GM19463 (cell line): ENCODE data around the gene TANGO2.

Experiments used
- ATAC-seq: cut with Tn5 transposase; IDR thresholded peaks from one replicate; pipeline ENCODE4 v1.9.1; 2021; ENCODE audit warnings: mild to moderate bottlenecking, moderate library complexity; ENCODE audit not compliant: unreplicated experiment

Gene TANGO2

DNA sequence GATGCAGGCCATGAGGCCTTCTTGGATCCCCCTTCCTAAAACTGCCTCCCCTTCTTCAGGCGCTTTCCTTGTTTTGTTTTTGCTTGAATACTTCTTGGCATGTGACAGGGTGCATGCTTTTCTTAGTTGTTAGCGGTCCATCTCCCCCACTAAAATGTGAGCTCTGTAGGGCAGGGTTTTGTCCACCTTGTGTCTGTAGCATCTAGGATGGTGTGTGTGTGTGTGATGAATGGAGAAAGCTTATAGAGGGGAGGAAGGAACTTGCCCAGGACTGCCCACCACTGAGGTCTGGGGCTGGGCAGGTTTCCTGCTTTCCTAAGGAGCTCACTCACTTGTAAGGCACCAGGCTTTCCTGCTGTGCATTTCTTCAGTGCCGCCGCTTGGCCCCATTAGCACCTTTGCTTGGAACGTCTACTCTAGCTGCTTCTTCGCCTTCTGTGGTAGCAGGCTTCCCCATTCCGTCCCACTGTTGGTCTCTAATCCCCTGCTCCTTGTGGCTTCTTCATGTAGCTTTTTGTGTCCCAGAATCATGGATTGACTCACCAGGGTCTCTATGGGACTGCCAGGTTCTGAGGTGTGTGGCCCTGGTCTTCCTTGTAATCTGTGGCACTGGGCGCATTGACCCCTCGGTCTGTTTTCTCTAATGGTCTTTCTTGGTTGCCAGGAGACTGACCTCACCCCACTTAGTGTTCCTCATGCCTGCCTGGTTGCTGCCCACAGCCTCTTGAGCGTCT, 62.4 kb downstream of the TANGO2 start:
- ATAC-seq: no peak

DNA sequence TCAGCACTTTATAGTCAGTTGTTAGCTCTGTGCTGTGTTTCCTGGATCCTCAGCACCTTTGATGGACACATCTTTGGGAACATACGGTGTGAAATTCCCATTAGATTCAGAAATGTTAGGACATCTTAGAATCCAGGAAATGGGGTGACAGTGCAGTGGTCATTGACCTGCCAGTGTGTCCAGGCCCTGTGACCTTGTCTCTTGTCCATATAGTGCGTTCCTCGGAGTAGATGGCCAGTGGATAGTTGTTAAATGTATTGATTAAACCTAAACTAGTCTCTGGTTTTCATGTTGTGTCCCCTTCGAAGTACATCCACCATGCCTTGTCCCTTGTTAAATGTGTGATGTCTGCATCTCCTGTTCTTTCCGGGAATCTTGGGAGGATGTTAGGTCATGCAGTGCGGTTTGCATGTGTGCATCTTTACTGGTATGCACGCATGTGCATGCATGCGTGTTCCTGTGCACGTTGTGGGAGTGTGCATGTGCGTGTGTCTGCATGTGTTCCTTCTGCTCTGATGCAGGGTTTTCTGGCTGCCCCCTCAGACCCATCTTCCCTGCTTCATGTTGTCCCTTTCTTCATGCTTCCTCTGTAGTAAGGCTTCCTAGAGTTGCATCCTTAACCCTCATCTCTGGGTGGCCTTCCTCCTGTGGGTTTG, 63.1 kb downstream of the TANGO2 start:
- no peak for ATAC-seq

DNA sequence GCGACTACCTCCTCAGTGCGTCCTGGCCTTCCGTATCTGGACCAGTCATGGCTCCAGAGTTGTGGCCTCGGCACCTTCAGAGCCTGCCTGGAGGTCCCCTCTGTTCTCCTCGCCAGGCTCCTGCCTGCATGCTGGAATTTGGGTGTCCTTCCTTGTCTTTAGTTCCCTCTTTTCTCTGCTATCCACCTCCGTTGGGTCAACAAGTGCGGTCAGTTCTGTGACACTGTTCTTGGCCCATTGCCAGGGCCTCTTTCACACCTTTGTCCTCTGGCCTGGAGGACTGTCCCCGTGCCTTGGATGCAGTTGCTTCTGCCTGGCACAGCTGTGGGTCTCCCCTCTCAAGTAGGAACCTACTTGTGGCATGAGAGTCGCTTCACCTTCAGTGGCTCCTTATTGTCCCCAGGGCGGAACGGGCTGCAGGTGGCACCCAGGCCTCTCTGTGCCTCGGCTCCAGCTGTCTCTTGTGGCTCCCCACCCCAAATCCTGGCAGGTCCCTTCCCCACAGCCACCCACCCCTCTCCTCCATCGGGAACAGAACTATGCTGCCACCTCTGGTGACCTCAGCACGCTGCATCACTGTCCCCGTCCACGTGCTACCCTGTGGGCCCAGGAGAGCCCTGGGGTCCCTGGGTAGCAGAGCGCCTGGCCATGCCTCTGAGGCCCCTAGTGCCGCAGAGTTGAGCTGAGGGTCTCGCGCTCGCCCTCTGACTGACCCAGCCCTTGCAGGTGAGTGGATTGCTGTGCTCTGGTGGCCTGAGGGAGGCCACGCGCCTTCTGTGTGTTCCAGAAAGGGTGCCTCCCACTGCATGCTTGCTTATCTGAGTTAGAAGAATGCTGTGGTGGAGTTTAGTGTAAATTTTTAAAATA, 63.9 kb downstream of the TANGO2 start:
- no peak for ATAC-seq

DNA sequence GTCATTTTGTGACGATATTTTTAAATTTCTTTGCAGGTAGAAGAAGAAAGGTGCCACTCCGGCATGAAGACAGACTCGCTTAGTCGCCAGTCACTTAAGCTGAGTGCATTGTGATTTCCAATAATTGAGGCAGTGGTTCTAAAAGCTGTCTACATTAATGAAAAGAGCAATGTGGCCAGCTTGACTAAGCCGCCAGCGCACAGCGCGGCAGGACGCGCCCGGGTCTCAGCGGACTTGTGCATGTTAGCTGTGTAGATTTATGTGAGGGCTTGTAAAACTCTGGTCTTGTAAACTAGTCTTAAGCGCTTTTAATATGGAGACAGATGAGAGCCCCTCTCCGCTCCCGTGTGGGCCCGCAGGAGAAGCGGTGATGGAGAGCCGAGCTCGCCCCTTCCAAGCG, 64.7 kb downstream of the TANGO2 start:
- ATAC-seq: no peak

DNA sequence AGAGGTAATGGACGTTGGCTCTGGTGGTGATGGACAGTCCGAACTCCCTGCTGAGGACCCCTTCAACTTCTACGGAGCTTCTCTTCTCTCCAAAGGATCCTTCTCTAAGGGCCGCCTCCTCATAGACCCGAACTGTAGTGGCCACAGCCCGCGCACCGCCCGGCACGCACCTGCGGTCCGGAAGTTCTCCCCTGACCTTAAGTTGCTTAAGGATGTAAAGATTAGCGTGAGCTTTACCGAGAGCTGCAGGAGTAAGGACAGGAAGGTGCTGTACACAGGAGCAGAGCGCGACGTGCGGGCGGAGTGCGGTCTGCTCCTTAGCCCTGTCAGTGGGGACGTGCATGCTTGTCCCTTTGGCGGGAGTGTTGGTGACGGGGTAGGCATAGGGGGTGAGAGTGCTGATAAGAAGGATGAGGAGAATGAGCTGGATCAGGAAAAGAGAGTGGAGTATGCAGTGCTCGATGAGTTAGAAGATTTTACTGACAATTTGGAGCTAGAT, 65.2 kb downstream of the TANGO2 start:
- ATAC-seq: no peak

DNA sequence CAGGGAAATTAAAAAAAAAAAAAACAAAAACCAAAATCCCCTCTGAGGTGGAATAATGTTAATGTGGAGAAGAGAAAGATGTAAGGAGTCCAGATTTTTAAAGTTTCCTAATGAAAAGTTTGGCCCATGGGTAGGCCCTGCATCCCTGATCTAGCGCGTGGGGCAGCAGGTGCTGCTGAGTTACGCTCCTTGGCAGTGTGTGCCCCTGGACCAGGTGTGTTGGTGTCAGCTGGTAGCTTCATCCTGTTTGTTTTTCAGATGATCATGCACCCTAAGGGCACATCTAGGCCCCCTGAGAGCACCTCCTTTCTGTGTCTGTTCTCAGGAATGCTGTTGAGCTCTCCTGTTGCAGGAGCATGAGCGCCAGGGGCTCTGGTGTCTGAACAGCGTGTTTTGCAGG, 65.9 kb downstream of the TANGO2 start:
- no peak for ATAC-seq

DNA sequence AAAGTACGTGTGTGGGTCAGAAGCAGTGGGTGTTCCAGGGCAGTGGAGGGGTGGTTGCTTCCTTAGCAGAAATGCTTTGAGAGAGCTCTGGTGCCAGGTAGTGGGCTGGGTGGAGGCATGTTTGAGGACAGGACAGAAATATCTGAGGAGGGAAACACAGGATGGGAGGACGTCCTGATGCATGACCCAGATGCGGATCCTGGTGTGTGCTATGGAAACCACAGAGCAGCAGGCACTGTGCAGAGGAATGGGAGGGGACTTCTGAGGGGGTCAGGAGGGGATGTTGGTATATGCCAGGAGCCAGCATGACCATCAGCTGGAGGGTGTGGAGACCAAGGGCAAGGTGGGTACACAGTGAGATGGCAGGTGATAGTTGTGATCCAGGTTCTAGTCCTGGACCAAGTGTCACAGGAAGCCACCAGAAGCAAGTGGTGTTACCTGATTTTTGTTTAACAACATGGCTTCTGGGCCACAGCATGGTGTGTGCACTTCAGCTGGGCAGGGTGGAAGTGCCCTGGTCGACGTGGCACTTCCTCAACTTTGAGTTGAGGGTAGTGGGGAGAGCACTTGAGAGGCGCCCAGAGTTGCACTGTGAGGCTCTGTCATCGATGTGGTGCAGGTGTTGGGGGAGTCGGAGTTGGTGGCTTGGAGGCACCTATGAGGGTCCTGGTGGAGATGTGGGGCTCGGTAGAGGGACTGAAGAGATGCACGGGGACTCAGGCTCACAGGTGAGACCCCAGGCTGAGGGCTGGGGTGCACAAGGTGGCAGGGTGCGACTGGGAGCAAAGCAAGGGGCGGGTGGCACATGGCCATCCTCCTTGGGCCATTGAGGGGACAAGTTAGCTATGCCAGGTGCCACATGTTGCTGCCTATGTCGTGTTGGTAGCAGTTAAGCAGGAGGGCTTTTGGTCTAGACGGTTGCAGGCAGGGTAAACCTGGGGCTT, 66.7 kb downstream of the TANGO2 start:
- ATAC-seq: no peak

DNA sequence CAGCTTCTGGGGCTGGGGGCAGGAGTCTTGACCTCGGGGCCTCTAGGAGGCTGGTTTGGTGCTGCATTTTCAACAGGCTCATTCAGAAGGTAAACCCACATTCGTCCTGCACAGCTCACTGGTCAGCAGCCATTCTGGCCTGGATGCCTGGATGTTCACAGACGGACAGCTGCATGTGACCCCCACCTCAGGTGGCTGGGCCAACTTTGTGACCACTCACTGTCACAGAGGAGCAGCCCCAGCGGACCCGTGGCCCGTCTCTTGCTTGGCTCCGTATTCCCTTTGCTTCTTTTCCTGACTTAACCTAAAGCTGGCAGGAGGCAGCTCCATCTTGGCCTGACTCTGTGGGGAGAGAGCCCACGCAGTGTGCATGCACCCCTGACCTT, 67.3 kb downstream of the TANGO2 start:
- no peak for ATAC-seq

DNA sequence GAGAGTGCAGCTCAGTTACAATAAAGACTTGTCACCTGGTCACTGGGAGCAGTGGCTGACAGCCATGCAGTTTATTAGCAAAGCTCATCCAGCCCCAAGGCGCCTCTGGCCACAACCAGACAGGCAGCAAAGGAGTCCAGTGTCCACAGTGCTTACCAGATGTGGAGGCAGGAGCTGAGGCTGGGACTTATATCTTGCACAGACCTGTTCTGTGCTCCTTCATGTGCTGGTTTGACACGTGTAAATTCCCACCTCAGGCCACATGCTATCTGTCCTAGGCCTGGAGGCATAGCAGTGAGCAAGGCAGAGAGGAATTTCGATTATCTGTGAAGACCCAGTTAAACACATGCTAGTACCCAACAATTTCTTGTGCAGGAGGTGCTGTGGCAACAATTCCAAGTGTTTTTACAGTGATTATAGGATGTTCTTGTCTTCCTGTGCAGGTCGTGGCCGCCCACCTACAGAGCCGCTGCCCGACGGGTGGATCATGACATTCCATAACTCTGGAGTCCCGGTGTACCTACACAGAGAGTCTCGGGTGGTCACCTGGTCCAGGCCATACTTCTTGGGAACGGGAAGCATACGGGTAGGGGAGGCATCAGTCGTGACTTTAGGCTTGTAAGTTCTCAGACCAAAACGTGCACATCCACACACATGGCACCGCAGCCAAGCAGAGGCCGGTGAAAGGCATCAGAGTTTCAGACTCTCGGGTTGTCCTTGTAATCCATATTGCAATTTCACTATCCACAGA, 68.5 kb downstream of the TANGO2 start:
- no peak for ATAC-seq

DNA sequence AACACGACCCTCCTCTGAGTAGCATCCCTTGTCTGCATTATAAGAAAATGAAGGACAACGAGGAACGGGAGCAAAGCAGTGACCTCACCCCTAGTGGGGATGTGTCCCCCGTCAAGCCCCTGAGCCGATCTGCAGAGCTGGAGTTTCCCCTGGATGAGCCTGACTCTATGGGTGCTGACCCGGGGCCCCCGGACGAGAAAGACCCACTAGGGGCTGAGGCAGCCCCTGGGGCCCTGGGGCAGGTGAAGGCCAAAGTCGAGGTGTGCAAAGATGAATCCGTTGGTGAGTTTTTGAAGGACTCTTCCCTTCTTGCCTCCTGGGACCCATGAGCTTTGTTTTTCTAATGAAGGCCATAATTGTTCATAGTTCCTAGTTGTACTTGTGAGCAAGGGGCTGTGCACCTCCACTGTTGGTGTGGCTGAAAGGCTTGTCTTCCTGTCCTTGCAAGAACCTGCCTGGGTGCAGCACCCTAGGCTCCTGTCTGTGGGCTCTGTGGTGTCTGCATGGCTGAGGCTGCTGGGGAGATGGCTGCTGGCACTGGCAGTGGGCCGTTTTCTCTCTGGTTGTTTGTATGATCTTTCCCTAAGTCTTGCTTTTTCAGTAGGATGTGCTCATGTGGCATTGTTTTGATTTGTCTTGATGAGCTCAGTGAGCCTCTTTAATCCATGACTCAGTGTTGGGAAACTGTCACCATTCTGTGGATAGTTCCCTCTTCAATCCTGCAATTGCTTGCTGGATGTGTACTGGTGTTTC, 69.2 kb downstream of the TANGO2 start:
- no peak for ATAC-seq

DNA sequence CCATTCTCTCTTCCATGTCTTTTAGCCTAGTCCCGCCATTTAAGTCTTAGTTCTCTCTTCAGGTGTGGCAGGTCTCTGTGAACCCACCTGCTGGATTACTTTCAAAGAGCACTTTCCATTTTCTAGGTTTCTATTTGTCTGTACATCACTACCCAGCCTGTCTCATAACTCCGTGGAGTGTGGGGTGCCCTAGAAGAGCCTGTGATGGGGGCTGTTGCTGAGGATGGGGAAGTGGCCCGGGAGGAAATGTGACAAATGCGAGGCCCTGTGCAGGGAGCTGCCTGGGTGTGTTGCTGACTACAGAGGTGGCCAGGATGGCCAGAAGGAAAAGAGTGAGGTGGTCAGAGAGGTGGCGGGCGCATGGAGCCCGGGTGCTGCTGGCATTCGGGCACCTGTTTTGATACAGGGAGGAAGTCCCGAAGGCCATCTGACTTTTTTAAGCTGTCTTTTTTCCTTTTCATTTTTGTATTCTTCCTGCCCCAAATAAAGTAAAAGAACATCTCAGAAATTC, 69.9 kb downstream of the TANGO2 start:
- ATAC-seq: no peak

DNA sequence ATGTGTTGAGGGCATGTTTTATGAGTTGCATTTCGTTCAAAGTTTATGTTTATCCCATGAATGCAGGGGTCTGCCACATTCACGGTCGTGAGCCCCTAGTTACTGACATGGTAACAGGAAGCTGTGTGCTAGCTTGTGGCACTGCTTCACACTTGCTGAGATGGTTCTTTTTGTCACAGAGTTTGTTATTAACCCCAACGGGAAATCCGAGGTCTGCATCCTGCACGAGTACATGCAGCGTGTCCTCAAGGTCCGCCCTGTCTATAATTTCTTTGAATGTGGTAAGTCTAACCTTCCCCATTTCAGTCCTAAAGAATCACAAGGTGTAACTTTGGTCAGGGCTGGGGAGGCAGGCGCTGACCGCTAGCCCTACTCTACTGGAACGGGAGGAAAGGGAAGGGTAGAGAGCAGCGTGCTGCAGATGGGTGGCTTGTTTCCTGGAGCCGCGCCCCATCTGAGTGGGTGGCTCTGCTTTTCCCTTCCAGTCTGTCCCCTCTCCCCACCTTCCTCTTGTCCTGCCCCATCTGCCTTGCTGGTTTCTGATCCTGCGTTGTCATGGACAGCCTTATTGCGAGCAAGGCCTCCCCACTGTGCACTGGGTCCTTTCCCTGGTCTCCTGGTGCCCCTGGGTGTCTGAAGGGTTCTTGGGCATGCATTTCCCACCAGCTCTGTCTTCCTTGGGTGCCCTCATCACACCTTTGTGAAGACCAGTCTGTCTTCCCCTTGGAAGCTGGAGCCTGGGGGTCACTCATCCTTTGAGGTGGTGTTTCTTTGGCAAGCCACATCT, 71.0 kb downstream of the TANGO2 start:
- no peak for ATAC-seq

DNA sequence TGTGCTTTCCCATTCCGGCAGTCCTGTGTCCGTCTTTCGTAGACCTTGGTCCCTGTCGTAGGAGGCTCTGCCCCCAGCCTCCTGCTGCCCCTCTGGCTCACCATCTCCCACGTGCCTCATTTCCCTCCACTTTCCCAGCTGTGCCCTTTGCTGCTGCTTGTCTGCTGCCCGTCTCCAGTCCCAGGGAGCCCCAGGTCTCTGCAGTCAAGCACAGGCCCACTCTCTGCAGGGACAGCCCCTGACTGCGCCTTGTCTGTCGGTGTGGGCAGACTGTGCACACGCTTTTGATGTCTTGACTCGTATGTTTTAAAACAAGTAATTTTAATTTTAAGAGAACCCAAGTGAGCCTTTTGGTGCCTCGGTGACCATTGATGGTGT, 71.6 kb downstream of the TANGO2 start:
- no peak for ATAC-seq

DNA sequence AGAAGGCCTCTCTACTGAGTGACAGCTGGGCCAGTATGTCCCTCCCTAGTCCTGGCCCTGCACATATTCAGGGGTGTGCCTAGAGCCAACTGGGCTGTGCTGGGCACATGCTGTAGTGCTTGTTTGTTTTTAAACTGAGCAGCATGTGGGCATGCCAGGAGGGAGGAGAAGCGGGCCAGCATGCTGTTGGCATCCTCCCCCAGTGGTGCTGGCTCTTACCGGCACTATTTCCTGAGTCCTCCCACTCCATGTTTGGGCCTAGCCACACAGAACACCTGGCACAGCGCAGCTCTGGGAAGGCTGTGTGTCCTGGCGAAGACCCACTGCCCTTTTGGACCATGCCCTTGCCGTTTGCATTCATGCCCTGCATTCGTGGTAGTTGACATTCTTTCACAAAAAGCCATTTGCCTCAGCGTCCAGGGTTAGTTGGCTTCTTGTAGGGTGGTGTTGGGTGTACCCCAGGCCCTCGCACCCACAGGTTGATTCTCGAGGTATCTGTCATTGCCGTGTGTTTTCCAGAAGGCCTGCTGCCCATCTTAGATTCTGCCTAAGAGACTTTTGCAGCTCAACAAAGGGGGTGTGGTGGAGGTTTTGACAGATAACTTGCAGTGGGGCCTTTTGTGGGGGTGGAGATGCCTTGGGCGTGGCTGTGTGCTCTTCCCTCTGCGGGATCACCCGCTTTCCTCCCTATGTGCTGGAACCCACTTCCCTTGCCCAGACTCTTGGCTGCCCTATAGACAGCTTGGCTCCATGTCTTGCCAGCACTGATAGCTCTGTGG, 72.7 kb downstream of the TANGO2 start:
- ATAC-seq: no peak

DNA sequence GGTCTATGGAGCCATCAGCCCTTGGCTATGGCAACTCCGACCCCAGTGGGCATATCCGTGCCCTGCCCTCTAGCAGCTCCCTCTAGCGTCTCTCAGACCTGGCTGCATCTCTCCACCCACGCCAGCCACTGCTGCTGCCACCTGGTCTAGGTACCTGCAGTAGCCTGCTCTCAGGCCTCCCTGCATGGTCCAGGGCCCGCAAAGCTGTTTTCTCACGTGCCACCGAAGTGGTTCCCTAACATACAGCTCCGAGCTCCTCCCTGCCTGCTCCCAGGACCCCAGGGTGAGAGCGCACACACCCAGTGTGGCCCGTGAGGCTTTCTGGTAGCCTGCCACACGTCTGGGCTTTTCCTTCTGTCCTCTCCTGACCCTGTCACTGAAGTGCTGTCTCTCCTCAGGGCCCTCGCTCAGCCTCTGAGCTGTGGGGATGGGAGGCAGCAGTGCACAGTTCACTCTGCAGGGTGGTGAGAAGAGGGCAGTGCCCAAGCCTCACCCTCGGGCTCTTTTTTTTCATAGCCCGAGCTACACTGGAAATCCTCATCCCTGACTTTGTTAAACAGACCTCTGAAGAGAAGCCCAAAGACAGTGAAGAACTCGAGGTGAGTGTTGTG, 73.4 kb downstream of the TANGO2 start:
- no peak for ATAC-seq

DNA sequence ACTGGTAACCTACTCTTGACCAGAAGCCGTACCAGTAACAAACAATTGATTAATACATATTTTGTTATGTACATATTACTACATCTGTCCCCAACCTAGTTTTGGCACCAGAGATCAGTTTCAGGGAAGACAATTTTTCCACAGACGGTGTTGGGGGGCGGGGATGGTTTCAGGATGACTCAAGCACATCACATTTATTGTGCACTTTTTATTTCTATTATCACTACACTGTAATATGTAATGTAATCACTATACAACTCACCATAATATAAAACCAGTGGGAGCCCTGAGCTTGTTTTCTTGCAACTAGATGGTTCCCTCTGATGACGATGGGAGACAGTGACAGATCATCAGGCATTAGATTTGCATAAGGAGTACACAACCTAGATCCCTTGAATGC, 74.6 kb downstream of the TANGO2 start:
- no peak for ATAC-seq
